ENCODE data around the gene MPLKIP.

Gene MPLKIP

DNA sequence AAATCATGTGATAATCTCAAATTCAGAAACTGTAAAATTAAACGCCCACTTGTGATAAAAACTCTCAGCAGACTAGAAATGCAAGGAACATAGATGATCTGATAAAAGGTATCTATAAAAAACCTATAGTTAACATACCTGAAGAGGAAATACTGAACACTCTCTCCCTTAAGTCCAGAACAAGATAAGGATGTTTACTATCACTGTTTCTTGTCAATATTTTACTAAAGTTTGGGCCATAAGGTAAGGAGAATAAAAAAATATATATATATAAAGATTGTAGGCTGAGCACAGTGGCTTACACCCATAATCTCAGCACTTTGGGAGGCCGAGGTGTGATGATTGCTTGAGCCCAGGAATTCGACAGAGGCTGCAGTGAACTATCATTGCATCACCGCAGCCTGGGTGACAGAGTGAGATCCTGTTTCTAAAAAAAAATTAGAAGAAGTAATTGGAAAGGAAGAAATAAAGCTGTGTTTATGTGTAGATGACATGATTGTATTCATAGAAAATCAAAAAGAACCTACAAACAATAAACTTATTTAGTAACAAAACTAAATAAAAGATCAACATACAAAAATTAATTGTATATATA lies 28.4 kb downstream of the MPLKIP start:
- Histone ChIP-seq H3K4me1 (ENCODE audit: control insufficient read depth, insufficient read depth, low read depth, low read length) (no peaks in the 10 kb centered on the region), H3K36me3 (ENCODE audit: control insufficient read depth in 1 of 2, insufficient read depth in 2 of 2, low read depth in 1 of 2, low read length in 2 of 2) (peaks cover 0 to 7% of the 10 kb centered on the region in 2 experiments), H3K9me3 (ENCODE audit: control insufficient read depth, low read length) (no peaks in the 10 kb centered on the region), H3K14ac (ENCODE audit: low read length in 2 of 2) (no peak overlapping the region), H2AK5ac (ENCODE audit: low read length, severe bottlenecking) (no peak overlapping the region), H2BK15ac (ENCODE audit: low read depth, poor library complexity, severe bottlenecking) (no peak overlapping the region), H2BK12ac (ENCODE audit: low read length in 2 of 2) (no peak overlapping the region), H3K27ac (ENCODE audit: low read length, poor library complexity, severe bottlenecking) (no peak overlapping the region), H3K79me1 (replicated peaks; ENCODE audit: low read length, poor library complexity, severe bottlenecking) (peaks cover 5% of the 10 kb centered on the region), H3K18ac (ENCODE audit: low read depth in 1 of 2, low read length in 2 of 2) (no peak overlapping the region), H3K4me2 (ENCODE audit: low read length, poor library complexity, severe bottlenecking) (no peak overlapping the region), H4K8ac (ENCODE audit: low read length) (no peak overlapping the region), H3K9ac (ENCODE audit: low read length) (no peak overlapping the region), H2AFZ (ENCODE audit: low read depth, low read length) (no peak overlapping the region), H3K23ac (ENCODE audit: low read length in 2 of 2) (no peak overlapping the region), H2BK120ac (ENCODE audit: low read depth, low read length) (no peak overlapping the region), H3K4me3 (ENCODE audit: insufficient read depth in 1 of 2, low read depth in 1 of 2, low read length in 2 of 2) (no peak overlapping the region), H3K27me3 (ENCODE audit: control insufficient read depth in 1 of 2, insufficient read depth in 1 of 2, low read length in 2 of 2) (no peaks in the 10 kb centered on the region), H2BK5ac (ENCODE audit: low read depth, low read length, poor library complexity, severe bottlenecking) (no peak overlapping the region), H4K91ac (ENCODE audit: low read length) (no peak overlapping the region), H3K4ac (ENCODE audit: low read depth in 1 of 2, low read length in 2 of 2) (no peak overlapping the region)
- WGBS: 90% methylated on average over 3 of the region's 4 CpGs
- no peak for DNase-seq

DNA sequence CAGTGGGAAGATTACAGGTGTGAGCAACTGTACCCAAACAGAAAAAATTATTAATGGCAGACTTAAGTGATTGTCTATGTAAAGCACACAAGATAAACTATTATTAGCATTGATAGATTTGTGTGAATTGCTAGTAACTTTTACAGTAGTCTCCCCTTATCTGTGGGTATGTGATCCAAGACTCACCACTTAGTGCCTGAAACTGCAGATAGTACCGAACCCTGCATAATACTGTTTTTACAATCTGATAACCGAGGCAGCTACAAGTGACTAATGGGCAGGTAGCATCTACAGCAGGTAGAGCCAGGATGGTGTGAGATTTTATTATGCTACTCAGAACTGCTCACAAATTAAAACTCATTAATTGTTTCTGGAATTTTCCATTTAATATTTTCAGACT lies 31.5 kb downstream of the MPLKIP start:
- H2AK5ac ChIP-seq (ENCODE audit: low read length, severe bottlenecking): no peak overlapping the region
- WGBS: 100% methylated on average over 1 of the region's 2 CpGs
- H3K79me1 ChIP-seq (replicated peaks; ENCODE audit: low read length, poor library complexity, severe bottlenecking): peaks cover 7% of the 10 kb centered on the region
- H3K4me1 ChIP-seq (ENCODE audit: control insufficient read depth, insufficient read depth, low read depth, low read length): no peaks in the 10 kb centered on the region
- H3K27ac ChIP-seq (ENCODE audit: low read length, poor library complexity, severe bottlenecking): no peak overlapping the region
- H3K23ac ChIP-seq (ENCODE audit: low read length in 2 of 2): no peak overlapping the region
- H3K4ac ChIP-seq (ENCODE audit: low read depth in 1 of 2, low read length in 2 of 2): no peak overlapping the region
- no peak overlapping the region for H3K9ac ChIP-seq (ENCODE audit: low read length)
- no peak overlapping the region for H2BK12ac ChIP-seq (ENCODE audit: low read length in 2 of 2)
- no peak overlapping the region for H4K91ac ChIP-seq (ENCODE audit: low read length)
- H3K4me2 ChIP-seq (ENCODE audit: low read length, poor library complexity, severe bottlenecking): no peak overlapping the region
- no peak overlapping the region for H3K18ac ChIP-seq (ENCODE audit: low read depth in 1 of 2, low read length in 2 of 2)
- H2BK15ac ChIP-seq (ENCODE audit: low read depth, poor library complexity, severe bottlenecking): no peak overlapping the region
- peaks cover 0 to 11% of the 10 kb centered on the region in 2 experiments for H3K36me3 ChIP-seq (ENCODE audit: control insufficient read depth in 1 of 2, insufficient read depth in 2 of 2, low read depth in 1 of 2, low read length in 2 of 2)
- H4K8ac ChIP-seq (ENCODE audit: low read length): no peak overlapping the region
- H2AFZ ChIP-seq (ENCODE audit: low read depth, low read length): no peak overlapping the region
- no peak overlapping the region for H3K4me3 ChIP-seq (ENCODE audit: insufficient read depth in 1 of 2, low read depth in 1 of 2, low read length in 2 of 2)
- H2BK120ac ChIP-seq (ENCODE audit: low read depth, low read length): no peak overlapping the region
- no peak overlapping the region for H2BK5ac ChIP-seq (ENCODE audit: low read depth, low read length, poor library complexity, severe bottlenecking)
- no peaks in the 10 kb centered on the region for H3K27me3 ChIP-seq (ENCODE audit: control insufficient read depth in 1 of 2, insufficient read depth in 1 of 2, low read length in 2 of 2)
- no peak overlapping the region for H3K14ac ChIP-seq (ENCODE audit: low read length in 2 of 2)
- H3K9me3 ChIP-seq (ENCODE audit: control insufficient read depth, low read length): no peaks in the 10 kb centered on the region
- DNase-seq: no peak

DNA sequence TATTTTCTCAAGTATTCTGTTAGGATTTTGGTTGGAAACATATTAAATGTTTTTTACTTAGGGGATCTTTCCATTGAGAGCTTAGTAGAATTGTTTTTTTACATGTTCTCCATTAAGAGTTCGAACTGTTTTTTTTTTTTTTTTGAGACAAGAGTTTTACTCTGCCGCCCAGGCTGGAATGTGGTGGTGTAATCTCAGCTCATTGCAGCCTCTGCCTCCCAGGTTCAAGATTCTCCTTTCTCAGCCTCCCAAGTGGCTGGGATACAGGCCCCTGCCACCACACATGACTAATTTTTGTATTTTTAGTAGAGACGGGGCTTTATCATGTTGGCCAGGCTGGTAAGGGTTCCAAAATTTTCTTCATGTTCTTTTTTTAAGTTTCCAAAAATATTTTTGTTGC lies 33.2 kb downstream of the MPLKIP start:
- Histone ChIP-seq H3K4me1 (ENCODE audit: control insufficient read depth, insufficient read depth, low read depth, low read length) (no peaks in the 10 kb centered on the region), H3K27ac (ENCODE audit: low read length, poor library complexity, severe bottlenecking) (no peak overlapping the region)

GRCh38 chr7:40099837-40100236 lies 34.6 kb downstream of the MPLKIP start:
- Histone ChIP-seq H3K4me1 (ENCODE audit: control insufficient read depth, insufficient read depth, low read depth, low read length) (no peaks in the 10 kb centered on the region), H2BK12ac (ENCODE audit: low read length in 2 of 2) (no peak overlapping the region), H3K9me3 (ENCODE audit: control insufficient read depth, low read length) (no peaks in the 10 kb centered on the region), H3K4me3 (ENCODE audit: insufficient read depth in 1 of 2, low read depth in 1 of 2, low read length in 2 of 2) (no peak overlapping the region), H2BK5ac (ENCODE audit: low read depth, low read length, poor library complexity, severe bottlenecking) (no peak overlapping the region), H3K4me2 (ENCODE audit: low read length, poor library complexity, severe bottlenecking) (no peak overlapping the region), H3K36me3 (ENCODE audit: control insufficient read depth in 1 of 2, insufficient read depth in 2 of 2, low read depth in 1 of 2, low read length in 2 of 2) (peaks cover 0 to 24% of the 10 kb centered on the region in 2 experiments), H3K79me1 (replicated peaks; ENCODE audit: low read length, poor library complexity, severe bottlenecking) (peaks cover 9% of the 10 kb centered on the region), H3K4ac (ENCODE audit: low read depth in 1 of 2, low read length in 2 of 2) (no peak overlapping the region), H2BK120ac (ENCODE audit: low read depth, low read length) (no peak overlapping the region), H2AFZ (ENCODE audit: low read depth, low read length) (no peak overlapping the region), H3K18ac (ENCODE audit: low read depth in 1 of 2, low read length in 2 of 2) (no peak overlapping the region), H4K8ac (ENCODE audit: low read length) (no peak overlapping the region), H3K27me3 (ENCODE audit: control insufficient read depth in 1 of 2, insufficient read depth in 1 of 2, low read length in 2 of 2) (no peaks in the 10 kb centered on the region), H3K14ac (ENCODE audit: low read length in 2 of 2) (no peak overlapping the region), H2BK15ac (ENCODE audit: low read depth, poor library complexity, severe bottlenecking) (no peak overlapping the region), H3K27ac (ENCODE audit: low read length, poor library complexity, severe bottlenecking) (no peak overlapping the region), H3K9ac (ENCODE audit: low read length) (no peak overlapping the region), H3K23ac (ENCODE audit: low read length in 2 of 2) (no peak overlapping the region), H2AK5ac (ENCODE audit: low read length, severe bottlenecking) (no peak overlapping the region), H4K91ac (ENCODE audit: low read length) (no peak overlapping the region)
- no peak for DNase-seq
- WGBS: 100% methylated on average over 2 of the region's 4 CpGs

More for the DNA sequence above, 33.2 kb downstream of the MPLKIP start:
- Histone ChIP-seq H3K27me3 (ENCODE audit: control insufficient read depth in 1 of 2, insufficient read depth in 1 of 2, low read length in 2 of 2) (no peaks in the 10 kb centered on the region), H3K79me1 (replicated peaks; ENCODE audit: low read length, poor library complexity, severe bottlenecking) (peaks cover 6% of the 10 kb centered on the region), H2BK5ac (ENCODE audit: low read depth, low read length, poor library complexity, severe bottlenecking) (no peak overlapping the region), H3K14ac (ENCODE audit: low read length in 2 of 2) (no peak overlapping the region), H3K36me3 (ENCODE audit: control insufficient read depth in 1 of 2, insufficient read depth in 2 of 2, low read depth in 1 of 2, low read length in 2 of 2) (peaks cover 0 to 10% of the 10 kb centered on the region in 2 experiments), H2BK15ac (ENCODE audit: low read depth, poor library complexity, severe bottlenecking) (no peak overlapping the region), H2AFZ (ENCODE audit: low read depth, low read length) (no peak overlapping the region), H3K4ac (ENCODE audit: low read depth in 1 of 2, low read length in 2 of 2) (no peak overlapping the region), H3K4me2 (ENCODE audit: low read length, poor library complexity, severe bottlenecking) (no peak overlapping the region), H3K23ac (ENCODE audit: low read length in 2 of 2) (no peak overlapping the region), H3K4me3 (ENCODE audit: insufficient read depth in 1 of 2, low read depth in 1 of 2, low read length in 2 of 2) (no peak overlapping the region), H2AK5ac (ENCODE audit: low read length, severe bottlenecking) (no peak overlapping the region), H4K8ac (ENCODE audit: low read length) (no peak overlapping the region), H2BK120ac (ENCODE audit: low read depth, low read length) (no peak overlapping the region), H3K9me3 (ENCODE audit: control insufficient read depth, low read length) (no peaks in the 10 kb centered on the region), H3K18ac (ENCODE audit: low read depth in 1 of 2, low read length in 2 of 2) (no peak overlapping the region), H4K91ac (ENCODE audit: low read length) (no peak overlapping the region), H3K9ac (ENCODE audit: low read length) (no peak overlapping the region), H2BK12ac (ENCODE audit: low read length in 2 of 2) (no peak overlapping the region)
- DNase-seq: no peak
- WGBS: 100% methylated on average over 1 of the region's 3 CpGs
